ENCODE data around the gene NPPC.

The NPPC gene

DNA sequence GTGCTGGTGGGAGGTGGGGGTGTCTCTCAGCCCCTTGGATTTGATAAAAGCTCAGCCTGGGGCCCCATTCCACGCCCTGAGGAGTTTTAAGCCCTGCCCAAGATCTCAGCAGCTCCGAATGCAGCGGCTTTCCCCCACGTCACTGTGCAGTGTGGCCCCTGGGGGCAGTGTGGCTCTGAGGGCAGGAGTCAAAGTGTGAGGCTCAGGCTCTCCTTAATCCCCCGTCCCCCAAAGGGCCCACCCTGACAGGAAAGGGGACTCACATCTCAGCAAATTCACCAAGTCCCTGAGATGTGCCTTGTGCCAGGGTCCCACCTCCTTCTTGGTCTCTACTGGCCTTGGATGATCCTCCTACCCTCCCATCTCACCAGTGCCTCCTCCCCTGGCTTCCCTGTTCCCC is 25.2 kb downstream of the NPPC start:
- CTCF ChIA-PET: interaction anchor here (0.6 to 6.2 kb wide), 56 partner anchors 8 to 652 kb away, joined by 3 to 67 read pairs (median 4); no protein-coding TSS in a partner anchor
- H3K9me3 ChIP-seq (ENCODE audit: control insufficient read depth, insufficient read depth, low read depth, low read length): no peaks in the 10 kb centered on the region
- no peak overlapping the region for H3K4me3 ChIP-seq (ENCODE audit: low read depth, low read length)
- POLR2A ChIA-PET: interaction anchor here (0.5 kb wide), 1 partner anchor 396 kb away, joined by 4 read pairs; no protein-coding TSS in a partner anchor
- TF ChIP-seq GLI4 (tag by site-specific recombination; IDR thresholded peaks at IDR 0.05) (no peak), ZNF626 (tag by site-specific recombination; IDR thresholded peaks at IDR 0.05) (no peak), ZNF175 (tag by site-specific recombination; IDR thresholded peaks at IDR 0.05) (no peak), ZNF707 (tag by site-specific recombination; IDR thresholded peaks at IDR 0.05) (no peak), ZNF76 (tag by site-specific recombination; IDR thresholded peaks at IDR 0.05; ENCODE audit: borderline replicate concordance, low read depth) (no peak), ZNF785 (tag by site-specific recombination; IDR thresholded peaks at IDR 0.05) (no peak), ZNF155 (tag by site-specific recombination; IDR thresholded peaks at IDR 0.05) (no peak), ZNF837 (tag by site-specific recombination; IDR thresholded peaks at IDR 0.05) (no peak), ZNF366 (tag by site-specific recombination; conservative IDR thresholded peaks at IDR 0.05) (no peak), ZNF664 (tag by site-specific recombination; IDR thresholded peaks at IDR 0.05) (no peak), ZNF10 (tag by site-specific recombination; IDR thresholded peaks at IDR 0.05) (no peak), GFI1B (tag by site-specific recombination; IDR thresholded peaks at IDR 0.05) (no peak), ZNF830 (tag by site-specific recombination; IDR thresholded peaks at IDR 0.05; ENCODE audit: low read depth) (no peak), ZNF350 (tag by site-specific recombination; IDR thresholded peaks at IDR 0.05) (no peak), ZNF138 (tag by site-specific recombination; IDR thresholded peaks at IDR 0.05; ENCODE audit: borderline replicate concordance) (no peak)
- TF ChIP-seq, protein P1, sequence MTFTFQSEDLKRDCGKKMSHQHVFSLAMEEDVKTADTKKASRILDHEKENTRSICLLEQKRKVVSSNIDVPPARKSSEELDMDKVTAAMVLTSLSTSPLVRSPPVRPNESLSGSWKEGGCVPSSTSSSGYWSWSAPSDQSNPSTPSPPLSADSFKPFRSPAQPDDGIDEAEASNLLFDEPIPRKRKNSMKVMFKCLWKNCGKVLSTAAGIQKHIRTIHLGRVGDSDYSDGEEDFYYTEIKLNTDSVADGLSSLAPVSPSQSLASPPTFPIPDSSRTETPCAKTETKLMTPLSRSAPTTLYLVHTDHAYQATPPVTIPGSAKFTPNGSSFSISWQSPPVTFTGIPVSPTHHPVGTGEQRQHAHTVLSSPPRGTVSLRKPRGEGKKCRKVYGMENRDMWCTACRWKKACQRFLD (tag by site-specific recombination; IDR thresholded peaks at IDR 0.05): no peak
- TF ChIP-seq, protein P2, sequence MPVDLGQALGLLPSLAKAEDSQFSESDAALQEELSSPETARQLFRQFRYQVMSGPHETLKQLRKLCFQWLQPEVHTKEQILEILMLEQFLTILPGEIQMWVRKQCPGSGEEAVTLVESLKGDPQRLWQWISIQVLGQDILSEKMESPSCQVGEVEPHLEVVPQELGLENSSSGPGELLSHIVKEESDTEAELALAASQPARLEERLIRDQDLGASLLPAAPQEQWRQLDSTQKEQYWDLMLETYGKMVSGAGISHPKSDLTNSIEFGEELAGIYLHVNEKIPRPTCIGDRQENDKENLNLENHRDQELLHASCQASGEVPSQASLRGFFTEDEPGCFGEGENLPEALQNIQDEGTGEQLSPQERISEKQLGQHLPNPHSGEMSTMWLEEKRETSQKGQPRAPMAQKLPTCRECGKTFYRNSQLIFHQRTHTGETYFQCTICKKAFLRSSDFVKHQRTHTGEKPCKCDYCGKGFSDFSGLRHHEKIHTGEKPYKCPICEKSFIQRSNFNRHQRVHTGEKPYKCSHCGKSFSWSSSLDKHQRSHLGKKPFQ (tag by site-specific recombination; IDR thresholded peaks at IDR 0.05): no peak
- TF ChIP-seq, protein P3, sequence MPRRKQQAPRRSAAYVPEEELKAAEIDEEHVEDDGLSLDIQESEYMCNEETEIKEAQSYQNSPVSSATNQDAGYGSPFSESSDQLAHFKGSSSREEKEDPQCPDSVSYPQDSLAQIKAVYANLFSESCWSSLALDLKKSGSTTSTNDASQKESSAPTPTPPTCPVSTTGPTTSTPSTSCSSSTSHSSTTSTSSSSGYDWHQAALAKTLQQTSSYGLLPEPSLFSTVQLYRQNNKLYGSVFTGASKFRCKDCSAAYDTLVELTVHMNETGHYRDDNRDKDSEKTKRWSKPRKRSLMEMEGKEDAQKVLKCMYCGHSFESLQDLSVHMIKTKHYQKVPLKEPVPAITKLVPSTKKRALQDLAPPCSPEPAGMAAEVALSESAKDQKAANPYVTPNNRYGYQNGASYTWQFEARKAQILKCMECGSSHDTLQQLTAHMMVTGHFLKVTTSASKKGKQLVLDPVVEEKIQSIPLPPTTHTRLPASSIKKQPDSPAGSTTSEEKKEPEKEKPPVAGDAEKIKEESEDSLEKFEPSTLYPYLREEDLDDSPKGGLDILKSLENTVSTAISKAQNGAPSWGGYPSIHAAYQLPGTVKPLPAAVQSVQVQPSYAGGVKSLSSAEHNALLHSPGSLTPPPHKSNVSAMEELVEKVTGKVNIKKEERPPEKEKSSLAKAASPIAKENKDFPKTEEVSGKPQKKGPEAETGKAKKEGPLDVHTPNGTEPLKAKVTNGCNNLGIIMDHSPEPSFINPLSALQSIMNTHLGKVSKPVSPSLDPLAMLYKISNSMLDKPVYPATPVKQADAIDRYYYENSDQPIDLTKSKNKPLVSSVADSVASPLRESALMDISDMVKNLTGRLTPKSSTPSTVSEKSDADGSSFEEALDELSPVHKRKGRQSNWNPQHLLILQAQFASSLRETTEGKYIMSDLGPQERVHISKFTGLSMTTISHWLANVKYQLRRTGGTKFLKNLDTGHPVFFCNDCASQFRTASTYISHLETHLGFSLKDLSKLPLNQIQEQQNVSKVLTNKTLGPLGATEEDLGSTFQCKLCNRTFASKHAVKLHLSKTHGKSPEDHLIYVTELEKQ (tag by site-specific recombination; IDR thresholded peaks at IDR 0.05; ENCODE audit: borderline replicate concordance): no peak
- no peak overlapping the region for H3K27ac ChIP-seq (ENCODE audit: extremely low read depth, low read depth, low read length)
- no peaks in the 10 kb centered on the region for H3K4me1 ChIP-seq (ENCODE audit: control insufficient read depth, insufficient read depth, low read length)
- H3K36me3 ChIP-seq (ENCODE audit: control insufficient read depth in 2 of 2, insufficient read depth in 1 of 2, low read length in 2 of 2): no peaks in the 10 kb centered on the region

DNA sequence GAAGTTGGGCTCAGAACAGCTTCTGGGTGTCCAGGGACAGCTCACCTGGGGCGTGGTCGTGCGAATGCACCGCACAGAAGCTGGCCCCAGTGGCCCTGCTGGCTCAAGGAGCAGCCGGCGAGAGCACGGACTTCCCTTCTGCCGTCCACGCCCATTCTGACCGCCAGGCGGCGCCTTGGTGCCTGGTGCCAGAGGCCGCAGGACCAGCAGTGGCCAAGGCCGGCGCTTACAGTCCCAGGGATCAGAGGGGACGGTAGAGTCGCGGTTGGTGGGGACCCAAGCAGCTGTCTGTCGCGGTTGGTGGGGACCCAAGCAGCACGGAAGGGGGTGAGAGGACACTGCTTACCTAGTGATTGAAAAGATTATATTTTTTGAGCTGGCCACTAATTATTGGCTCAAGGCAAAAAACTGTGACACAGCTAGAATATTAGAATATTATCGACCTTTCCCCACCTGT is 25.7 kb downstream of the NPPC start:
- Histone ChIP-seq H3K9me3 (ENCODE audit: control insufficient read depth, insufficient read depth, low read depth, low read length) (no peaks in the 10 kb centered on the region), H3K36me3 (ENCODE audit: control insufficient read depth in 2 of 2, insufficient read depth in 1 of 2, low read length in 2 of 2) (no peaks in the 10 kb centered on the region), H3K4me1 (ENCODE audit: control insufficient read depth, insufficient read depth, low read length) (no peaks in the 10 kb centered on the region), H3K27ac (ENCODE audit: extremely low read depth, low read depth, low read length) (no peak overlapping the region), H3K4me3 (ENCODE audit: low read depth, low read length) (no peak overlapping the region)
- ChIA-PET POLR2A (interaction anchor here (0.9 kb wide), 1 partner anchor 11 kb away, joined by 3 read pairs; no protein-coding TSS in a partner anchor), CTCF (interaction anchor here (0.6 to 6.2 kb wide), 64 partner anchors 9 to 797 kb away, joined by 3 to 67 read pairs (median 4); no protein-coding TSS in a partner anchor)
- TF ChIP-seq ZNF514 (tag by site-specific recombination; IDR thresholded peaks at IDR 0.05) (no peak), YY1 (tag by site-specific recombination; IDR thresholded peaks at IDR 0.05) (no peak)
- TF ChIP-seq, protein P4, sequence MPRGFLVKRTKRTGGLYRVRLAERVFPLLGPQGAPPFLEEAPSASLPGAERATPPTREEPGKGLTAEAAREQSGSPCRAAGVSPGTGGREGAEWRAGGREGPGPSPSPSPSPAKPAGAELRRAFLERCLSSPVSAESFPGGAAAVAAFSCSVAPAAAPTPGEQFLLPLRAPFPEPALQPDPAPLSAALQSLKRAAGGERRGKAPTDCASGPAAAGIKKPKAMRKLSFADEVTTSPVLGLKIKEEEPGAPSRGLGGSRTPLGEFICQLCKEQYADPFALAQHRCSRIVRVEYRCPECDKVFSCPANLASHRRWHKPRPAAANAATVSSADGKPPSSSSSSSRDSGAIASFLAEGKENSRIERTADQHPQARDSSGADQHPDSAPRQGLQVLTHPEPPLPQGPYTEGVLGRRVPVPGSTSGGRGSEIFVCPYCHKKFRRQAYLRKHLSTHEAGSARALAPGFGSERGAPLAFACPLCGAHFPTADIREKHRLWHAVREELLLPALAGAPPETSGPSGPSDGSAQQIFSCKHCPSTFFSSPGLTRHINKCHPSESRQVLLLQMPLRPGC (tag by site-specific recombination; IDR thresholded peaks at IDR 0.05): no peak
- TF ChIP-seq, protein P5, sequence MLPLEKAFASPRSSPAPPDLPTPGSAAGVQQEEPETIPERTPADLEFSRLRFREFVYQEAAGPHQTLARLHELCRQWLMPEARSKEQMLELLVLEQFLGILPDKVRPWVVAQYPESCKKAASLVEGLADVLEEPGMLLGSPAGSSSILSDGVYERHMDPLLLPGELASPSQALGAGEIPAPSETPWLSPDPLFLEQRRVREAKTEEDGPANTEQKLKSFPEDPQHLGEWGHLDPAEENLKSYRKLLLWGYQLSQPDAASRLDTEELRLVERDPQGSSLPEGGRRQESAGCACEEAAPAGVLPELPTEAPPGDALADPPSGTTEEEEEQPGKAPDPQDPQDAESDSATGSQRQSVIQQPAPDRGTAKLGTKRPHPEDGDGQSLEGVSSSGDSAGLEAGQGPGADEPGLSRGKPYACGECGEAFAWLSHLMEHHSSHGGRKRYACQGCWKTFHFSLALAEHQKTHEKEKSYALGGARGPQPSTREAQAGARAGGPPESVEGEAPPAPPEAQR (tag by site-specific recombination; IDR thresholded peaks at IDR 0.05): no peak

Measured in HEK293 (cell line).